BLaER1 (cell line): Measurements from ENCODE around the gene CCDC27.

Experiments
- H3K27ac ChIP-seq: shearing (Covaris generic); formaldehyde crosslinking; 2 replicates; pipeline ENCODE4 v1.8.1; 2022
- H3K27me3 ChIP-seq: shearing (Covaris generic); formaldehyde crosslinking; 2 replicates; pipeline ENCODE4 v1.8.1; 2022
- H3K36me3 ChIP-seq: shearing (Covaris generic); formaldehyde crosslinking; 2 replicates; pipeline ENCODE4 v1.8.1; 2022
- H3K4me1 ChIP-seq: shearing (Covaris generic); formaldehyde crosslinking; 2 replicates; pipeline ENCODE4 v1.8.1; 2022
- H3K4me2 ChIP-seq: shearing (Covaris generic); formaldehyde crosslinking; 2 replicates; pipeline ENCODE4 v1.8.1; 2022
- H3K4me3 ChIP-seq: shearing (Covaris generic); formaldehyde crosslinking; 2 replicates; pipeline ENCODE4 v1.8.1; 2022
- H3K9ac ChIP-seq: shearing (Covaris generic); formaldehyde crosslinking; 2 replicates; pipeline ENCODE4 v1.8.1; 2022
- H3K9me3 ChIP-seq: shearing (Covaris generic); formaldehyde crosslinking; 2 replicates; pipeline ENCODE4 v1.8.1; 2022
- H4K20me1 ChIP-seq: shearing (Covaris generic); formaldehyde crosslinking; 2 replicates; pipeline ENCODE4 v1.8.1; 2022
- Cebpa-rat ChIP-seq: shearing (Covaris generic); IDR thresholded peaks from 2 replicates; pipeline ENCODE4 v1.8.1; 2022

The CCDC27 gene

DNA sequence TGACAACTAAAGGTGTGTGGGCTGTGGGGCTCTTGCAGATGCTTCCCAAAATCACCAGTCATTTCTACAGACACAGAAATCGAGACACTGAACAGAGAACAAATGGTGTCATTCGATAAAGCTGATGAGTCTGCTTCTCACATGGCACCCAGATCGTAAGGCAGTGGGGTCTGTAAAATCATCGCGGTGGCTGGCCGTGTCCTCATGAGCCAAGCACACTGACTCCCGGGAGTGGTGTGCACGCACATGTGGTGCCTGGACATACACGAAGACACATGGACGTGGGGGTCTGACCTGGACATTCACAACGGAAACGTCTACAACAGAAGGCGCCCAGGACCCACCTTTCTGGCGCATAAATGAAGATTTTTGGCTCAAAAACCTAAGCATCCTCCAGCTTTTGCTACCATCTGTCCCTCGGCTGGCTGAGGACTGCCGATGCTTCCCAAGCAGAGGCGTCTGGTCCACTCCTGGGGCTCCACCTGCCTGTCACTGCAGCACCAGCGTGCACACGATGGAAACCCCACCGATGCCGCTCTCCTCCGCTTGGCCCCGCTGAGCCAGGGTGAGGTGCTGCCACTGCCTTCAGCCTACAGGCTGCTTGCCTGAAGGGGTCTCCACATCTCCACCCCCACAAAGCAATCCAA is 27.1 kb downstream of the CCDC27 start:
- Histone ChIP-seq H3K36me3 (peaks cover 53% of the 10 kb centered on the region), H3K4me1 (peaks cover 69% of the 10 kb centered on the region), H3K4me2 (no peak overlapping the region), H3K27ac (no peak overlapping the region), H3K4me3 (no peak overlapping the region), H3K9me3 (no peaks in the 10 kb centered on the region), H4K20me1 (peaks cover 96% of the 10 kb centered on the region), H3K27me3 (no peaks in the 10 kb centered on the region), H3K9ac (no peak overlapping the region)
- TF ChIP-seq Cebpa-rat, result no peak

DNA sequence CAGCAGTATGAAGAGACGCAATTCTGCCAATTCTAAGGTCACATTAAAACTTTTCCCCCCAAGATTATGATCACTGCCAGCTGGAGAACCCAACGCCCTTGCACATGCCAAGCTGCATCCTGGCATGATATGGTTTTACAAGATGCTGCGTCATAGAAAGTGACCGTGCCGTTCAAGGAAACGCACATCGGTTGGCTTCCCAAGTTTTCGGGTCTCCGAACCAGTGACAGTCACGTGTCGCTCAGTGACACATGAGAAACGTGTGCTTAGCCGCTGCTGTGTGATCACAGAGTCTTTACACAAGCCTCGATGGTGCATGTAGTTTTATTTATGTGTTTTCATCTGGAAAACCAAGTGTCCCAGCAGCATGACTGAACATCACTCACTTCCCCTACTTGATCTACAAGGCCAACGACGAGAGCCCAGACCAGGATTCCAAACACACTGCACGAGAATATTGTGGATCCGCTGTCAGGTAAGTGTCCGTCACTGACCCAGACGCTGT is 27.7 kb downstream of the CCDC27 start:
- Histone ChIP-seq H4K20me1 (peaks cover 99% of the 10 kb centered on the region), H3K36me3 (peaks cover 58% of the 10 kb centered on the region), H3K4me1 (peaks cover 69% of the 10 kb centered on the region), H3K4me2 (no peak overlapping the region), H3K9ac (no peak overlapping the region), H3K27me3 (no peaks in the 10 kb centered on the region), H3K4me3 (no peak overlapping the region), H3K27ac (no peak overlapping the region), H3K9me3 (no peaks in the 10 kb centered on the region)
- TF ChIP-seq Cebpa-rat, result no peak

DNA sequence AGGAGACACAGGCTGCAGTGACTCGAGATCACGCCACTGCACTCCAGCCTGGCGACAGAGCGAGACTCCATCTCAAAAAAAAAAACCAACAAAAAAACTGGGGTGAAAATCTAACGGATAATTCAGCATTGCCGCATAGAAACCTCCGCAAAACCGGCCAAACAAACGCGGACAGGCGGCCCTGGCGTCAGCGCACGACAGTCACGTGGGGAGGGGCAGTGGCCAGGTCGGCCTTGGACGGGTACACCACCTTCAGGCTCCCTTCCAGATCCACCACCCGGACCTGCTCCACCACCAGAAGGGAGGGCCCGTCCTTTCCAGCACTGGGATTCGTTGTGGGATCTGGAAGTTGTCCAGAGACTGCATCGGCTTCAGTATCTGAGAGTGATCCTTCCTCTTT is 28.7 kb downstream of the CCDC27 start:
- Histone ChIP-seq H3K4me3 (no peak overlapping the region), H4K20me1 (peaks cover 99% of the 10 kb centered on the region), H3K36me3 (peaks cover 68% of the 10 kb centered on the region), H3K9ac (no peak overlapping the region), H3K4me1 (peaks cover 69% of the 10 kb centered on the region), H3K27me3 (no peaks in the 10 kb centered on the region), H3K9me3 (no peaks in the 10 kb centered on the region), H3K27ac (no peak overlapping the region), H3K4me2 (no peak overlapping the region)
- no peak for TF ChIP-seq Cebpa-rat

DNA sequence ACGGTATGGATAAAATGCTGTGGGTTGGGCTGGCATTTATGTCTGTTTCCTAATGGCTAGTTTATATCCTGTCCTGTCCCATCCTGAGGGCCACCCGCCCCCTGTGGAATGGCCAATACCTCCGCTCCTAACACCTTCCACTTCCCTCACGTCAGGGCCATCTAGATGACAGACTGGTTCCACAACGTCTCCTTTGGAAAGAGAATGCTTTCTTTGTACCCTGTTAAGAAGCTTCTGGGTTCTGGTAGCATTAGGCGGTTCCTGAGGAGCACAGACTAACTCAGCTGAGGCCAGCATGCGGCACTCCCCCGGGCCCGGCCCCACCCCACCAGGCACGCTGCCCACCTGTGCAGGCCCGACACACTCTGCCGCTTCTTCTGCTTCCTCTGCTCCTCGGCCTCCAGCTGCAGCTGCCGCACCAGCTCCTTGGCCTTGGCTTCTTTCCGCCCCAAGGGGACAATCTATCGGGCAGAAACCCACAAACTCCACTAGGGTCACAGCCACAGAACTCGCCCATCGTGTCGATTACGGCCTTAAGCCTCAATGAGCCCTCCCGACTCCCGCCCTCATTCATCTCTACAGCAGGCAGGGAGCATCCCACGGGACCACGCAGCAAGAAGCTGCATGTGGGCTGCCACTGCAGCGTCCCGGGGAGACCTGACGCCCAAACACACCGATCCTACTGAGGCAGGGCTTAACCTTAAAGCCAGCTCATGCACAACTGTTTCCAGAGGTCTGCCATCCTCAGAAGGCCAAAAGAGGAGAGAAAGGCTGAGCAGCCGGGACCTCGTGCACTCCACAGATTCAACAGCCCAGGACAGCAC is 31.6 kb downstream of the CCDC27 start:
- Histone ChIP-seq H3K27ac (peak overlapping the region; percentile 64; the same call in 1 of the 2 replicates), H3K4me1 (peaks cover 71% of the 10 kb centered on the region), H3K9me3 (no peaks in the 10 kb centered on the region), H3K4me2 (peak overlapping the region; percentile 90), H3K36me3 (peaks cover 79% of the 10 kb centered on the region), H3K4me3 (peak overlapping the region; percentile 17; the same call in 1 of the 2 replicates), H4K20me1 (peaks cover 99% of the 10 kb centered on the region), H3K27me3 (no peaks in the 10 kb centered on the region), H3K9ac (peak overlapping the region; percentile 25; the same call in 1 of the 2 replicates)
- TF ChIP-seq Cebpa-rat, result no peak

DNA sequence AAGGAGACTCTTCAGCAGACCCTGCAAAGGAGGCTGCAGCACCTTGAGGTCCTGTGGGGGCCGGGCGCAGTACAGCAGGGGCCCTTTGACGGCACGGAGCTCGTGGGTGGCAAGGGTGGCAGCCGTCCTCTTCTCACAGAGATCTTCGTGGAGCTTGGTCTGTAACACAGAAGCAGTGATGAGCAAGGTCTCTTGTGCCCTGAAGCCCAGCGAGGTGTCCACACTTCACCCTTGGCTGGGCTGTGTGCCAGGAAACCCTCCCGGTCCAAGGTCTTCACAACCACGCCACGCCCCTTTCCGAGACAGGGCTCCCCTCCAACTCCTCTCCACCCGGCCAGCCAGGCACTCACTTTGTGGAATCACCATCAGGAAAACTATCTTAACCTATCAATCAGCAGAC is 32.8 kb downstream of the CCDC27 start:
- Histone ChIP-seq H3K9me3 (no peaks in the 10 kb centered on the region), H3K4me3 (peak overlapping the region; percentile 17; the same call in 1 of the 2 replicates), H3K4me1 (peaks cover 83% of the 10 kb centered on the region), H3K4me2 (peak overlapping the region; percentile 90), H4K20me1 (peaks cover 99% of the 10 kb centered on the region), H3K27ac (peak overlapping the region; percentile 26; the same call in 1 of the 2 replicates), H3K9ac (peak overlapping the region; percentile 25; the same call in 1 of the 2 replicates), H3K27me3 (no peaks in the 10 kb centered on the region), H3K36me3 (peaks cover 69% of the 10 kb centered on the region)
- TF ChIP-seq Cebpa-rat, result no peak

DNA sequence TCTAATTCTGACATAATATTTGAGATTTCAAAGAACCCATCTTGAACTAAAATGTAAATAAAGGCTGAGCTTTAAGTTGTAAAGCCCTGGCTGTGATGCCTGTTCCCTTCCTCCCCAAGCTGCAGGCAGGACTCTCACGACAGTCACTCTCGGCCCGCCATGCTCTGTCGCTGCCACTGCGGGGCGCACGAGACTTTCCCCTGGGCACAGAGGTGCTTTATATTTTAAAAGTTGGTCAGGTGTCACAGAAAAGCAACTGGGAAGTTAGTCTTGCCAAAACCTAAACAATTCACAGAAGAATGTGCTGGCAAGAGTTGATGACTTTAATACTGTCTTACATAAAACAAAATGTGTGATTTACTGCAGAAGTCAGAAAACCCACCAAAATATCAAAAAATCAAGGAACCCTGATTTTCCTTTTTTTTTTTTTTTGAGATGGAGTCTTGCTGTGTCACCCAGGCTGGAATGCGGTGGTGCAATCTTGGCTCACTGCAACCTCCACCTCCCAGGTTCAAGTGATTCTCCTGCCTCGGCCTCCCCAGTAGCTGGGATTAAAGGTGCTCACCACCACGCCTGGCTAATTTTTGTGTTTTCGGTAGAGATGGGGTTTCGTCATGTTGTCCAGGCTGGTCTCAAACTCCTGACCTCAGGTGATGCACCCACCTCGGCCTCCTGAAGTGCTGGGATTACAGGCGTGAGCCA is 33.4 kb downstream of the CCDC27 start:
- Histone ChIP-seq H3K27ac (no peak overlapping the region), H3K9me3 (no peaks in the 10 kb centered on the region), H4K20me1 (peaks cover 100% of the 10 kb centered on the region), H3K4me3 (peak overlapping the region; percentile 17; the same call in 1 of the 2 replicates), H3K4me1 (peaks cover 88% of the 10 kb centered on the region), H3K9ac (no peak overlapping the region; the same call in 1 of the 2 replicates), H3K36me3 (peaks cover 69% of the 10 kb centered on the region), H3K27me3 (no peaks in the 10 kb centered on the region), H3K4me2 (peak overlapping the region; percentile 90)
- no peak for TF ChIP-seq Cebpa-rat

DNA sequence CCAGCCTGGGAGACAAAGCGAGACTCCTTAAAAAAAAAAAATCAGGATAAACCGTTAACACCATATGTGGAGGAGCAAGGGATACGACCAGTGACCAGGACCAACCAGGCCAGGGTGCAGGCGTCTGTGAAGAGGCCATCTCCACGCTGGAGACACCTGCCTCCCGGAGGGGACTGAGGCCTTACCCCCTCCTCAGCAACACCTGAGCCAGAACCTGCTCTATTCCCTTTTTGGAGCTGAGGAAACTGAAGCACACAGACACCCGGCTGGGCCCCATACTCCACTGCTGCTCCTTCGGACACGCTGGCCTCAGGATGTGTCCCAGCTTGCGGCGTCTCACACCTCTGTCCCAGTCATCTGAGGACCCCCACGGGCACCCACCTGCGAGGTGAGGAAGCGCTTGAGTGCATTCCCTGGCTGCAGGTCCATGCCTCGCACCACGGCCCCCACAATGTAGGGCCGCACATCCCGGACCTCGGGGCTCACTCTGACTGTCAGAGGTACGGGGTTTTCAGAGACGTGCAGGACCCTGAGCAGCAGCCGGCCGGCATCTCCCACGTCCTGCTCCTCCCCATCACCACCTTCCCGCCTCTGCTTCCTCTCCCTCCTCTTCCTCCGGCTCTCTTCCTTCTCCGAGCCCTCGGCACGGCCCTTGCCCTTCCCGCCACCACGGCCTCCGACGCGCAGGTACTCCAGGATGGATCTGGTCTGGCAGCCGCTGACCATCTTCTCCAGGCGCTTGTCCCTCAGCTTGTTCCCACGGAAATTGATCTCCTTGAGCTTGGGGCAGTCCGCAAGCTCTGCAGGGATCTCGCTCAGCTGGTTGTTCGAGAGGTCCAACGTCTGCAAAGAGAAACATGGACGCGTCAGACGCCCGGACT is 34.5 kb downstream of the CCDC27 start:
- no peaks in the 10 kb centered on the region for H3K27me3 ChIP-seq
- peaks cover 98% of the 10 kb centered on the region for H3K4me1 ChIP-seq
- no peak overlapping the region for H3K27ac ChIP-seq
- TF ChIP-seq Cebpa-rat, result no peak
- H4K20me1 ChIP-seq, result peaks cover 100% of the 10 kb centered on the region
- H3K4me3 ChIP-seq, result no peak overlapping the region
- H3K9ac ChIP-seq, result no peak overlapping the region
- H3K36me3 ChIP-seq, result peaks cover 67% of the 10 kb centered on the region
- H3K9me3 ChIP-seq, result no peaks in the 10 kb centered on the region
- H3K4me2 ChIP-seq, result peak overlapping the region; percentile 90

DNA sequence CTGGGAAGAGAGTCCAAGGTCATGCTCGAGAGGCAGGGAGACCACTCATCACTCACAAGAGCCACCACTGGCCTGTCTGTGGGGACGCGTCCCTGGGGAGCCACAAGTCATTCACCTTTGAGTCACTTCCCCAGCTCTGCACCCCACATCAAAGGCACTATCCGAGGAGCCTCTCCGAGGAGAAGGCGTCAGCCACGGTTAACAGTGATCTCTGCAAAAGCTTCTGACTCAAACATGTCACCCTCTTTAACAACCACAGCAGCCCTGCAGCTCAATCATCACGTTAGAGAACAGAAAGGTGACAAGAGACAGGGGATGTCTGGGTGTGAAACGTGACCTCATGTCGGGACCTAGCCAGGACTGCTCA is 35.1 kb downstream of the CCDC27 start:
- Histone ChIP-seq H3K4me3 (peak overlapping the region; percentile 38; the same call in 1 of the 2 replicates), H3K27ac (no peak overlapping the region), H3K9ac (no peak overlapping the region), H3K9me3 (no peaks in the 10 kb centered on the region), H3K4me2 (peak overlapping the region; percentile 90), H3K4me1 (peaks cover 92% of the 10 kb centered on the region), H4K20me1 (peaks cover 100% of the 10 kb centered on the region), H3K36me3 (peaks cover 66% of the 10 kb centered on the region), H3K27me3 (no peaks in the 10 kb centered on the region)
- no peak for TF ChIP-seq Cebpa-rat
